Measurements from ENCODE around the gene SSTR3. TPM values are rescaled to one million over a fixed set of nuclear protein-coding genes. Genes with fewer than 3 reads are reported as not detected.
A peak's percentile ranks its signal among the peaks of the same experiment; 100 is the strongest.
"Not testable (repeated sequence)": the region's sequence is repeated elsewhere in the genome, so short reads cannot be mapped to it uniquely, and the experiment has no call there.

SSTR3 gene
- total and polyA plus RNA-seq, 5 donors, result not detected

DNA sequence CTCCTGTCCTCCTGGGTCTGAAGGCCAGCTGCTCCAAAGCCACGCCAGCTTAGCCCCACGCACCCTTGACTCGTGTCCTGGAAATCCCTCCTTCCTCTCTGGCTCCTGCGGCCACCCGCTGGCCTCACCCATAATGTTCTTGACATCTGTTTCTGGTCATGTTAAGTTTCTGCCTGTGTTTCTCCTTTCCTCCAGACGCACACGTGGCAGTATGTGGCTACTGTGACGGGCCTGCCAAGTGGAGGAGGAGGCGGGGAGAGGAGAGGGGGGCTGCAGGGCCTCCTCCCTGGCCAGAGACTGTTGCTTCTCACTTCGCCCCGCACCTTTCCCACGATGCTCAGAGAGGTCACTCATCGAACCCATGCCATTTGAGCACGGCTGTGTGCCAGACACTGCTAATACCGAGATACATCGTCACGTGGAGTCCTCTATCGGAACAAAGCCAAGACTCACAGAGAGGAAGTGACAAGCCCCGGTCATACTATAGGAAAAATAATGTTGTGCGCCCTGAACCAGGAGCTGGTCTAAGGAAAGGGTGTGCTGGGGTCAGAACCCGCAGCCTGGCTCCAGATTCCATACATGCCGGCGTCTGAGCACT, 35.7 kb downstream of the SSTR3 start:
- WGBS, result 6% methylated on average over 23 of the region's 23 CpGs
- peak overlapping the region; percentile 22 for H3K27ac ChIP-seq (ENCODE audit: low read length)
- no peaks in the 10 kb centered on the region for H3K9me3 ChIP-seq (ENCODE audit: control insufficient read depth, low read length)
- intact Hi-C loops (cut with DNase I), result no loop called here
- peak; percentile 78 to 83 for ATAC-seq
- H3K27me3 ChIP-seq (ENCODE audit: control insufficient read depth, insufficient read depth), result no peaks in the 10 kb centered on the region
- peak; percentile 80 to 92 (median 91) for DNase-seq
- H3K4me3 ChIP-seq (ENCODE audit: low read length), result no peak overlapping the region
- H3K4me1 ChIP-seq (ENCODE audit: control insufficient read depth, insufficient read depth, low read length), result peaks cover 28% of the 10 kb centered on the region

DNA sequence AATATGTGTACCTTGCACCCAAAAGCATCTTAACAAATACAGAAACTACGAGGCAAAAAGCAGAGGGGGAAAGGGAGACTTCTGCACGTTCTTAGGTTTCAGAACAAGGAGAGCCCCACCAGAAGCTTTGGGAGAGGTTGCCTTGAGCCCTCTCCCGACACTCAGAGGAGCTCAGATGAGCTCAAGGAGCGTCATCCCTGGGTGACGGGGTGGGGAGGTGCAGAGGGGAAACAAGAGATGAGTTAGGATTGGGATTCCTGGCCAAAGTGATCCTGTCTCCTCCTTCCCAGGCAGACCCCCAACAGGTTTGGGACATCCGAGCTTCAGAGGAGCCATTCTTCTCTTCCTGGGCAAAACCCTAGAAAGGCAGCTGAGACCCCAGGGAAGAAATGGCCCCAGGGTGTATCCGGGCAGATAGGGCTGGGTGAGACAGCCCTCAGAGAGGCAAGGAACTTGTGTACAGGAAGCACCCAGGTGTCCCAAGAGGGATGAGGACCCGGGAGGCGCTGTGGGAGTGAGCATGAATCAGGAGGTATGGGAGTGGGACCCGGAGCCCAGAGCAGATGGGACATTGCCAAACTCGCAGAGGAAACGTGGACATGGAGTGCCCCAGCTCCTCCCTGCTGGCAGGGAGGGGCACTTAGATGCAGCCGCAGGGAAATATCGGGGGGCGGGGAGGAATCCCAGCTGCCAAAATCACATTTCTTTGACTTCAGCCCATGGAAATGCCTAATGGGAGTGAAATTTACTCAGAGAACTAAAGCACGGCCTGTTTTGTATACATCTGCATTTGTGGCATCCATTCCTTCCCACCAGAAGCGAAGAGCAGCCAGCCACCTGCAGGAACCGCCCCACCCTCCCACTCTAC, 36.6 kb downstream of the SSTR3 start:
- DNase-seq (peak in 2 of 3 donors; percentile 35 to 57), ATAC-seq (peak in 1 of 2 donors; percentile 16)
- peaks cover 28% of the 10 kb centered on the region for H3K4me1 ChIP-seq (ENCODE audit: control insufficient read depth, insufficient read depth, low read length)
- intact Hi-C loops (cut with DNase I), result no loop called here
- H3K9me3 ChIP-seq (ENCODE audit: control insufficient read depth, low read length), result no peaks in the 10 kb centered on the region
- WGBS, result 63% methylated on average over 18 of the region's 18 CpGs
- no peak overlapping the region for H3K4me3 ChIP-seq (ENCODE audit: low read length)
- H3K27ac ChIP-seq (ENCODE audit: low read length), result no peak overlapping the region
- no peaks in the 10 kb centered on the region for H3K27me3 ChIP-seq (ENCODE audit: control insufficient read depth, insufficient read depth)

DNA sequence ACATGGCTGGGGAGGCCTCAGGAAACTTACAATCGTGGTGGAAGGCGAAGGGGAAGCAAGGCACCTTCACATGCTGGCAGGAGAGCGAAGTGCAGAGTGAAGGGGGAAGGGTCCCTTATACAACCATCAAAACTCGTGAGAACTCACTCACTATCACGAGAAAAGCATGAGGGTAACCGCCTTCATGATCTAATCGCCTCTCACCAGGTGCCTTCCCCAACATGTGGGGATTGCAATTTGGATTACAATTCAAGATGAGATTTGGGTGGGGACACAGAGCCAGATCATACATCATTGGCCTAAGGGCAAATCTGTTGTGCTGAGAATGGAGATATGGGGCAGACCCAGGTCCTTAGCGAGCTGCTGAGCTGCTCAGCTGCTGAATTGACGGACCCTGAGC, 37.3 kb downstream of the SSTR3 start:
- no peak for ATAC-seq
- no peaks in the 10 kb centered on the region for H3K9me3 ChIP-seq (ENCODE audit: control insufficient read depth, low read length)
- H3K27me3 ChIP-seq (ENCODE audit: control insufficient read depth, insufficient read depth), result no peaks in the 10 kb centered on the region
- 92% methylated on average over 9 of the region's 9 CpGs for WGBS
- DNase-seq, result no peak
- H3K4me3 ChIP-seq (ENCODE audit: low read length), result no peak overlapping the region
- intact Hi-C loops (cut with DNase I), result no loop called here
- peaks cover 28% of the 10 kb centered on the region for H3K4me1 ChIP-seq (ENCODE audit: control insufficient read depth, insufficient read depth, low read length)
- no peak overlapping the region for H3K27ac ChIP-seq (ENCODE audit: low read length)

DNA sequence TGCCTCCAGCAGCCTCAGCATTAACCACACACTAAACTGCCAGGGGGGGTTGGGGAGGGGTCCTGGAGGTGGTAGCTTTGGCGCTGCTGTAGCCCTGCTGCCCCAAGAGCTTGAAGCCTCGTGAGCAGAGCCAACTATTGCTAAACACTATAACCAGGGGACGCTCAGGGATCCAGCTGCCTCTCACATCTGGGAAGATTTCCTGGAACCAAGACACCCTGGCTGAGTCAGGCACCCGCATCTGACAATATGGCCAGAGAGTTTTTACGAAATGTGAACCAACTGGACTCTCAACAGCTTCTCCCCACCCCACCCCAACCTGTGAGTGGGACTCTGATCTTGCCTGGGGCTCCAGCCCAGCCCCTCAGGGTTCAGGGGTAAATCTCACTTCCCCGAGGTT, 38.6 kb downstream of the SSTR3 start:
- Histone ChIP-seq H3K27me3 (ENCODE audit: control insufficient read depth, insufficient read depth) (no peaks in the 10 kb centered on the region), H3K4me3 (ENCODE audit: low read length) (no peak overlapping the region), H3K27ac (ENCODE audit: low read length) (no peak overlapping the region), H3K4me1 (ENCODE audit: control insufficient read depth, insufficient read depth, low read length) (peaks cover 25% of the 10 kb centered on the region), H3K9me3 (ENCODE audit: control insufficient read depth, low read length) (no peaks in the 10 kb centered on the region)
- ATAC-seq (peak; percentile 12 to 36), DNase-seq (peak; percentile 55 to 73 (median 66))
- intact Hi-C loops (cut with DNase I), result no loop called here
- 71% methylated on average over 6 of the region's 6 CpGs for WGBS

DNA sequence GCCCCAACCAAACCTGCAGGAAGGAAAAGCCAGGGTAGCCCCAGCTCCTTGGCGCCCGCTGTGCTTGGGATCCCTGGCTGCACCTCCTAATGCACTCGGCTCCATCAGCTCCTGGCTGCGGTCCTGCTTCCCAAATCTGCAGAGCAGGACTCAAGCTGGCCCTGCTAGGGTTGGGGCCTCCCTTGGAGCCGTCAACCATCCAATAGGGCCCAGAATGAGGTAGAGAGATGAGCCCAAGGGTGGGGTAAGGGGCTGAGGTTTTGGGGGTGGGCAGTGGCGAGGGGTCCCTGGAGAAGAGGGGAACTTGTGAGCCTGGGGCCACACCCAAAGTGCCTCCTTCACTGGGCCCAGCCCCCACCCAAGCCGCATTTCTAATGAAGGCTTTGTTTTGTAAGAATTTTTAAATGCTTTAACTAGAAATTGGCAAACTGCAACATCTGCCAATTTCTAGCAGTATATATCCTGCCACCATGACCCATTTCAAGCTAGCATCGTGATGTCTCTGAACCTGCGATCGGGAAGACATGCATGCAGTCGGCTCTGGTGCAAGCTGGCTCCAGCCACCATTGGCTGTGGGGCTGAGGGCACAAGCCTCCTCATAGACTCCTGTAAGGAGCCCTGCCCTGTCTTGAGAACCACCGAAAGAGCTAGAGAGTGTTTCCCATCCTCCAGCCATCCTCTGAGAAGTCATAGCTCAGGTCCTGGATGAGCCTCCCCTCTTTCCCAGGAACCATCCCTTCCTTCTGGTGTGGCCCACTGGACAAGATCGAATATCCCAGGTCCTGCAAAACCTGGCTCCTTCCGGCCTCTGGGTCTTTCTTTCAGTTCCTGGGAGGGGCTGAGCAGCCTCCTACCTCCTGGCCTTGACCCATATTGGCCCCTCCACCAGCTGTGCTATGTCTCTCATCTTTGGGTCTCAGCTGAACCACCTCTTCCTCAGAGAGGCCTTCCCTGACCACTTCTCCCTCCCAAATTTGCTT, 39.7 kb downstream of the SSTR3 start:
- H3K9me3 ChIP-seq (ENCODE audit: control insufficient read depth, low read length), result no peaks in the 10 kb centered on the region
- peaks cover 17% of the 10 kb centered on the region for H3K4me1 ChIP-seq (ENCODE audit: control insufficient read depth, insufficient read depth, low read length)
- DNase-seq, result peak in 1 of 3 donors; percentile 36
- no peak for ATAC-seq
- intact Hi-C loops (cut with DNase I), result no loop called here
- no peaks in the 10 kb centered on the region for H3K27me3 ChIP-seq (ENCODE audit: control insufficient read depth, insufficient read depth)
- 88% methylated on average over 14 of the region's 14 CpGs for WGBS
- no peak overlapping the region for H3K4me3 ChIP-seq (ENCODE audit: low read length)
- H3K27ac ChIP-seq (ENCODE audit: low read length), result no peak overlapping the region

DNA sequence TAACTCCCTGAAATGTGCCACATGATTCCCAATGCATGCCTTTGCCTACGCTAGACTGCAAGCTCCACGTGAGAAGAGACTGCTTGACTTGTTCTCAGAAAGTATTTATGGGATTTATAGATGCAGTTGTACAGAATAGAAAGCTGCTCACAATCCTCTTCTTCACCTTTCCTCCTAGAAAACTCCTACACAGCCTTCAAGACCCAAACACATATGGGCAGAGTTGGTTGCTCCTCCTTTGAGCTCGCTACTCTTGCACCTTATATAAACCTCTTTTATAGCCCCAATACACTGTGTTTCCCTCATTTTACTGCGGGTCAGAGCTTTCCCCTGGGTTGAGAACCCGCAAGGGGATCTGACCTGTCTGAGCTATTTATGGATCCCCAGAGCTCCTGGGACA, 40.6 kb downstream of the SSTR3 start:
- no peak for DNase-seq
- ATAC-seq, result no peak
- 89% methylated on average over 5 of the region's 5 CpGs for WGBS

DNA sequence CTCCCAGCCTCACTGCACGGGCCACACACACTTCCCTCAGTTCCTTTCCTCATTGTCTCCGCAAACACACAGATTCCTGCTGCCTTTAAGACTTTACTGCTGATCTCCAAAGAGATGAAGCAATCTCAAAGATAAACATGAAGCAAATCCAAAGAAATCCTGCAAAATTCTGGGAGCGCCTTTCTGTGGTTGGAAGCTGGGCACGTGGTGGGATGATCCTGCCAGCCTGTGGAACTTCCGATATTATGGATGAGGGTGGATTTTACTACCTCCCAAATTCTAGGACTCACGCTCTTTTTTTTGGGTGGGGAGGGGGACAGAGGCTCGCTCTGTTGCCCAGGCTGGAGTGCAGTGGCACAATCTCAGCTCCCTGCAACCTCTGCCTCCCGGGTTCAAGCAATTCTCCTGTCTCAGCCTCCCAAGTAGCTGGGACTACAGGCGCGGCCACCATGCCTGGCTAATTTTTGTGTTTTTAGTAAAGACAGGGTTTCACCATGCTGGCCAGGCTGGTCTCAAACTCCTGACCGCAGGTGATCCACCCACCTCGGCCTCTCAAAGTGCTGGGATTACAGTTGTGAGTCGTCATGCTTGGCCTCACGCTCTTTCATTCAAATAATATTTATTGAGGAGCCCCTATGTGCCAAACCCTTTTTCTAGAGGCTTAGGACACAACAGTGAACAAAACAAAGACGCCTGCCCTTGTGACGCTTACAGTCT, 41.4 kb downstream of the SSTR3 start:
- intact Hi-C loops (cut with DNase I); H3K27me3 ChIP-seq (ENCODE audit: control insufficient read depth, insufficient read depth); ATAC-seq; H3K4me1 ChIP-seq (ENCODE audit: control insufficient read depth, insufficient read depth, low read length); DNase-seq; H3K4me3 ChIP-seq (ENCODE audit: low read length); H3K27ac ChIP-seq (ENCODE audit: low read length); H3K9me3 ChIP-seq (ENCODE audit: control insufficient read depth, low read length): not testable (repeated sequence)
- WGBS, result 91% methylated on average over 16 of the region's 16 CpGs

More for the DNA sequence above, 40.6 kb downstream of the SSTR3 start:
- peaks cover 11% of the 10 kb centered on the region for H3K4me1 ChIP-seq (ENCODE audit: control insufficient read depth, insufficient read depth, low read length)
- intact Hi-C loops (cut with DNase I), result no loop called here
- no peak overlapping the region for H3K4me3 ChIP-seq (ENCODE audit: low read length)
- no peaks in the 10 kb centered on the region for H3K27me3 ChIP-seq (ENCODE audit: control insufficient read depth, insufficient read depth)
- H3K9me3 ChIP-seq (ENCODE audit: control insufficient read depth, low read length), result no peaks in the 10 kb centered on the region
- H3K27ac ChIP-seq (ENCODE audit: low read length), result no peak overlapping the region

DNA sequence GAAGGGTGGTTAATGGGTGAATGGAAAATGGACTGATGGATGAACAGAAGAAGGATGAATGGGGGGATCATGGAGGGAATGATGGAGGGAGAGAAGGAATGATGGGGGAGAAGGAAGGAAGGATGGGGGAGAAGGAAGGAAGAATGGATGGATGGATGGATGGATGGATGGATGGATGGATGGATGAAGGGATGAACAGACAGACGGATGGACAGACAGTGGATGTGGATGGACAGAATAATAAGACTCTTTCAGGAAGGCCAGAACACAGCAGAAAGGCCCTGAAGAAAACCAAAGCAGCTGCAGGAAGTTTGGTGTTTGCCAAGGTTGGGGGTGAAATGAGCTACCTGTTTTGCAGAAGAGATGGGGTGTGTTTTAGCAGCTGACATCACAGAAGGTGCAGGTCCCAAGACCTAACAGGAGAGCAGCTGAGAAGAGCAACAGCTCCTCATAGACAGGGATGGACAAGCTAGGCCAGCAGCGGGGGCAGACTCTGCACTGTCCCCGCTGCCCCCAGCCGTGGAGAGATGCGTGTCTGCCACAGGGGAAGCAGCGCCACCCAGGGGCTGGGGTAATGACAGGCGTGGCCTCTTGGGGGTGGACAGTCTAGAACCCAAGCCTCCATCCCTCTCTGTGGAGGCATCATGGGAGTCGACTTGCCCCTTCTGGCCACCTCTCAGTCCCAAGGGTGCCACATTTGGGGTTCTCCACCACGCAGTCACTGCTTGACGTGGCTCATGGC, 42.2 kb downstream of the SSTR3 start:
- ATAC-seq (no peak), DNase-seq (peak in 1 of 3 donors; percentile 52)
- Histone ChIP-seq H3K27ac (ENCODE audit: low read length) (no peak overlapping the region), H3K4me3 (ENCODE audit: low read length) (no peak overlapping the region), H3K9me3 (ENCODE audit: control insufficient read depth, low read length) (no peaks in the 10 kb centered on the region), H3K27me3 (ENCODE audit: control insufficient read depth, insufficient read depth) (no peaks in the 10 kb centered on the region), H3K4me1 (ENCODE audit: control insufficient read depth, insufficient read depth, low read length) (peaks cover 2% of the 10 kb centered on the region)
- intact Hi-C loops (cut with DNase I), result loop anchor here in 2 of 4 donors (5.0 to 10.0 kb wide), 2 partner anchors 92 to 95 kb away; no protein-coding TSS in a partner anchor
- 89% methylated on average over 10 of the region's 10 CpGs for whole genome bisulfite sequencing

DNA sequence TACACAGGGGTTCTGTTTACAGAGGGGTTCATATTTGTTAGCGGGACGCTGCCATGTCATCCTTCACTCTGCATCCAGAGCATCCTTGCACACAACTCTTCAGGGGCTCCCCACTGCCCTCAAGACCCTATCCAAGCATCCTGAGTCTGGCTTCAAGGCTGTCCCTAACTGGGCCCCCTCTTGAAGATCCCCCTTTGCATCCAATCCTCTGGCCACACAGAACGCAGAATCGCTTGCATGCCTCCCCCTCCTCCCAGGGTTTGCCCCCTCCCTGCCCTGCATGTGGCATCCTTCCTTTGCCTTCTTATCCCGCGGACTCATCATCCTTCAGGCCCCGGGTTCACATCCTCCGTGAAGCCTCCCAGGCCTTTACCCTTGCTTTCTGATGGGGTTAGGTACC, 42.9 kb downstream of the SSTR3 start:
- WGBS, result 93% methylated on average over 8 of the region's 8 CpGs
- ATAC-seq, result no peak
- no peaks in the 10 kb centered on the region for H3K27me3 ChIP-seq (ENCODE audit: control insufficient read depth, insufficient read depth)
- intact Hi-C loops (cut with DNase I), result loop anchor here in 2 of 4 donors (5.0 to 10.0 kb wide), 2 partner anchors 93 to 95 kb away; no protein-coding TSS in a partner anchor
- no peak overlapping the region for H3K4me3 ChIP-seq (ENCODE audit: low read length)
- no peaks in the 10 kb centered on the region for H3K9me3 ChIP-seq (ENCODE audit: control insufficient read depth, low read length)
- DNase-seq, result peak in 1 of 3 donors; percentile 28
- H3K4me1 ChIP-seq (ENCODE audit: control insufficient read depth, insufficient read depth, low read length), result peaks cover 2% of the 10 kb centered on the region
- no peak overlapping the region for H3K27ac ChIP-seq (ENCODE audit: low read length)
